ENCODE measurements around the gene VWA7. TPM values are rescaled to one million over a fixed set of nuclear protein-coding genes. Genes with fewer than 3 reads are reported as not detected.

Gene VWA7
- total and polyA plus RNA-seq, 9 donors: 0.71 to 2.1 (median 1.6) TPM

GRCh38 chr6:31722173-31722572, 55.0 kb downstream of the VWA7 start:
- H3K9me3 ChIP-seq (replicated peaks; ENCODE audit: control insufficient read depth, low read depth, low read length): no peaks in the 10 kb centered on the region
- H3K4me1 ChIP-seq (ENCODE audit: control insufficient read depth, insufficient read depth, low read length): peaks cover 1% of the 10 kb centered on the region
- DNase-seq: no peak
- no peaks in the 10 kb centered on the region for H3K27me3 ChIP-seq (ENCODE audit: control insufficient read depth, insufficient read depth, low read length)
- peaks cover 30% of the 10 kb centered on the region for H3K36me3 ChIP-seq (ENCODE audit: control insufficient read depth, insufficient read depth, low read length)
- WGBS (ENCODE audit: insufficient coverage): 95% methylated on average over 3 of the region's 3 CpGs
- no peak overlapping the region for H3K4me3 ChIP-seq (ENCODE audit: low read length)
- no peak overlapping the region for H3K27ac ChIP-seq (ENCODE audit: low read length)

GRCh38 chr6:31721351-31722020, 55.6 kb downstream of the VWA7 start, which contains the start of gene LY6G6C:
Gene LY6G6C (minus strand): TSS chr6:31721746. CDS start chr6:31721679, 67 bp downstream.
- no peaks in the 10 kb centered on the region for H3K4me1 ChIP-seq (ENCODE audit: control insufficient read depth, insufficient read depth, low read length)
- H3K9me3 ChIP-seq (replicated peaks; ENCODE audit: control insufficient read depth, low read depth, low read length): no peaks in the 10 kb centered on the region
- H3K36me3 ChIP-seq (ENCODE audit: control insufficient read depth, insufficient read depth, low read length): peaks cover 24% of the 10 kb centered on the region
- no peaks in the 10 kb centered on the region for H3K27me3 ChIP-seq (ENCODE audit: control insufficient read depth, insufficient read depth, low read length)
- DNase-seq: no peak
- H3K4me3 ChIP-seq (ENCODE audit: low read length): no peak within 1 kb of the TSS
- no peak within 1 kb of the TSS for H3K27ac ChIP-seq (ENCODE audit: low read length)
- 100% methylated on average over 2 of the region's 4 CpGs for WGBS (ENCODE audit: insufficient coverage)

- H3K27me3 ChIP-seq (ENCODE audit: control insufficient read depth, insufficient read depth, low read length): no peaks in the 10 kb centered on the region
- H3K9me3 ChIP-seq (replicated peaks; ENCODE audit: control insufficient read depth, low read depth, low read length): no peaks in the 10 kb centered on the region
- no peak overlapping the region for H3K27ac ChIP-seq (ENCODE audit: low read length)
- no peak overlapping the region for H3K4me3 ChIP-seq (ENCODE audit: low read length)
- H3K4me1 ChIP-seq (ENCODE audit: control insufficient read depth, insufficient read depth, low read length): peaks cover 4% of the 10 kb centered on the region
- DNase-seq: no peak
- H3K36me3 ChIP-seq (ENCODE audit: control insufficient read depth, insufficient read depth, low read length): peaks cover 12% of the 10 kb centered on the region
- WGBS (ENCODE audit: insufficient coverage): 100% methylated on average over 1 of the region's 5 CpGs
Measured at GRCh38 chr6:31720196-31720770, 56.8 kb downstream of the VWA7 start.

GRCh38 chr6:31719001-31719400, 58.1 kb downstream of the VWA7 start:
- Histone ChIP-seq H3K4me3 (ENCODE audit: low read length) (no peak overlapping the region), H3K27ac (ENCODE audit: low read length) (no peak overlapping the region), H3K27me3 (ENCODE audit: control insufficient read depth, insufficient read depth, low read length) (no peaks in the 10 kb centered on the region), H3K36me3 (ENCODE audit: control insufficient read depth, insufficient read depth, low read length) (peaks cover 2% of the 10 kb centered on the region), H3K4me1 (ENCODE audit: control insufficient read depth, insufficient read depth, low read length) (peaks cover 14% of the 10 kb centered on the region), H3K9me3 (replicated peaks; ENCODE audit: control insufficient read depth, low read depth, low read length) (no peaks in the 10 kb centered on the region)
- no peak for DNase-seq
- 80% methylated on average over 4 of the region's 6 CpGs for WGBS (ENCODE audit: insufficient coverage)

- DNase-seq: no peak
- no CpG with 5 or more reads among the region's 1 CpG for WGBS (ENCODE audit: insufficient coverage)
- no peaks in the 10 kb centered on the region for H3K27me3 ChIP-seq (ENCODE audit: control insufficient read depth, insufficient read depth, low read length)
- H3K4me1 ChIP-seq (ENCODE audit: control insufficient read depth, insufficient read depth, low read length): peaks cover 18% of the 10 kb centered on the region
- no peaks in the 10 kb centered on the region for H3K36me3 ChIP-seq (ENCODE audit: control insufficient read depth, insufficient read depth, low read length)
- no peaks in the 10 kb centered on the region for H3K9me3 ChIP-seq (replicated peaks; ENCODE audit: control insufficient read depth, low read depth, low read length)
- no peak overlapping the region for H3K27ac ChIP-seq (ENCODE audit: low read length)
- H3K4me3 ChIP-seq (ENCODE audit: low read length): no peak overlapping the region
Measured at GRCh38 chr6:31718265-31718664, 58.9 kb downstream of the VWA7 start.

- H3K27me3 ChIP-seq (ENCODE audit: control insufficient read depth, insufficient read depth, low read length): no peaks in the 10 kb centered on the region
- no peaks in the 10 kb centered on the region for H3K9me3 ChIP-seq (replicated peaks; ENCODE audit: control insufficient read depth, low read depth, low read length)
- H3K4me1 ChIP-seq (ENCODE audit: control insufficient read depth, insufficient read depth, low read length): peaks cover 18% of the 10 kb centered on the region
- H3K27ac ChIP-seq (ENCODE audit: low read length): no peak overlapping the region
- H3K36me3 ChIP-seq (ENCODE audit: control insufficient read depth, insufficient read depth, low read length): no peaks in the 10 kb centered on the region
- DNase-seq: no peak
- no peak overlapping the region for H3K4me3 ChIP-seq (ENCODE audit: low read length)
- WGBS (ENCODE audit: insufficient coverage): 52% methylated on average over 4 of the region's 10 CpGs
Measured at GRCh38 chr6:31717499-31718222, 59.5 kb downstream of the VWA7 start.

Other genes with a start within 250 kb of the VWA7 start
Only the 30 nearest of the 43 such genes appear.
- 29.2 TPM for gene AIF1, start 162.1 kb downstream of the VWA7 start, total RNA-seq
- 10 to 100 TPM; 18.7 to 29.5 (median 21.1) TPM for gene AIF1, start 162.1 kb downstream of the VWA7 start, polyA plus RNA-seq (ENCODE audit: insufficient read depth in 1 of 8, insufficient read length in 8 of 8, low replicate concordance in 1 of 8)
- gene PRRC2A, start 156.6 kb downstream of the VWA7 start, total RNA-seq: 51.3 TPM
- 100 to 1,000 TPM; 124 to 175 (median 153) TPM for gene PRRC2A, start 156.6 kb downstream of the VWA7 start, polyA plus RNA-seq (ENCODE audit: insufficient read depth in 1 of 8, insufficient read length in 8 of 8, low replicate concordance in 1 of 8)
- gene BAG6, start 124.7 kb downstream of the VWA7 start, total RNA-seq: 150 TPM
- gene BAG6, start 124.7 kb downstream of the VWA7 start, polyA plus RNA-seq (ENCODE audit: insufficient read depth in 1 of 8, insufficient read length in 8 of 8, low replicate concordance in 1 of 8): 100 to 1,000 TPM; 170 to 229 (median 214) TPM
- 2.6 TPM for gene APOM, start 121.4 kb downstream of the VWA7 start, total RNA-seq
- 1 to 10 TPM; 3.5 to 8.5 (median 4.1) TPM for gene APOM, start 121.4 kb downstream of the VWA7 start, polyA plus RNA-seq (ENCODE audit: insufficient read depth in 1 of 8, insufficient read length in 8 of 8, low replicate concordance in 1 of 8)
- 17.1 TPM for gene C6orf47, start 116.5 kb downstream of the VWA7 start, total RNA-seq
- 10 to 100 TPM; 13.7 to 18.9 (median 14.7) TPM for gene C6orf47, start 116.5 kb downstream of the VWA7 start, polyA plus RNA-seq (ENCODE audit: insufficient read depth in 1 of 8, insufficient read length in 8 of 8, low replicate concordance in 1 of 8)
- 9.8 TPM for gene GPANK1, start 112.3 kb downstream of the VWA7 start, total RNA-seq
- 10 to 100 TPM; 13.8 to 19.0 (median 15.7) TPM for gene GPANK1, start 112.3 kb downstream of the VWA7 start, polyA plus RNA-seq (ENCODE audit: insufficient read depth in 1 of 8, insufficient read length in 8 of 8, low replicate concordance in 1 of 8)
- 107 TPM for gene CSNK2B, start 111.2 kb downstream of the VWA7 start, total RNA-seq
- 100 to 1,000 TPM; 127 to 175 (median 140) TPM for gene CSNK2B, start 111.2 kb downstream of the VWA7 start, polyA plus RNA-seq (ENCODE audit: insufficient read depth in 1 of 8, insufficient read length in 8 of 8, low replicate concordance in 1 of 8)
- 4.9 TPM for gene LY6G5B, start 107.4 kb downstream of the VWA7 start, total RNA-seq
- gene LY6G5B, start 107.4 kb downstream of the VWA7 start, polyA plus RNA-seq (ENCODE audit: insufficient read depth in 1 of 8, insufficient read length in 8 of 8, low replicate concordance in 1 of 8): 10 to 100 TPM in 5 of 8 donors, 1 to 10 TPM in 3; 5.8 to 16.7 (median 12.8) TPM
- 0.80 TPM for gene LY6G5C, start 96.3 kb downstream of the VWA7 start, total RNA-seq
- 1 to 10 TPM in 7 of 8 donors, under 1 TPM in 1; 0.70 to 3.9 (median 2.2) TPM for gene LY6G5C, start 96.3 kb downstream of the VWA7 start, polyA plus RNA-seq (ENCODE audit: insufficient read depth in 1 of 8, insufficient read length in 8 of 8, low replicate concordance in 1 of 8)
- 50.8 TPM for gene ABHD16A, start 74.0 kb downstream of the VWA7 start, total RNA-seq
- 10 to 100 TPM; 42.0 to 55.8 (median 44.9) TPM for gene ABHD16A, start 74.0 kb downstream of the VWA7 start, polyA plus RNA-seq (ENCODE audit: insufficient read depth in 1 of 8, insufficient read length in 8 of 8, low replicate concordance in 1 of 8)
- gene LY6G6F, start 70.5 kb downstream of the VWA7 start, total RNA-seq: not detected
- not detected for gene LY6G6F, start 70.5 kb downstream of the VWA7 start, polyA plus RNA-seq (ENCODE audit: insufficient read depth in 1 of 8, insufficient read length in 8 of 8, low replicate concordance in 1 of 8)
- 0.58 TPM for gene LY6G6D, start 62.0 kb downstream of the VWA7 start, total RNA-seq
- gene LY6G6D, start 62.0 kb downstream of the VWA7 start, polyA plus RNA-seq (ENCODE audit: insufficient read depth in 1 of 8, insufficient read length in 8 of 8, low replicate concordance in 1 of 8): 1 to 10 TPM in 1 of 8 donors, under 1 TPM in 4, not detected in 3; 0.31 to 1.7 (median 0.75) TPM
- gene LY6G6C, start 55.6 kb downstream of the VWA7 start, total RNA-seq: 0.09 TPM
- gene LY6G6C, start 55.6 kb downstream of the VWA7 start, polyA plus RNA-seq (ENCODE audit: insufficient read depth in 1 of 8, insufficient read length in 8 of 8, low replicate concordance in 1 of 8): 1 to 10 TPM in 1 of 8 donors, under 1 TPM in 6, not detected in 1; 0.15 to 1.2 (median 0.37) TPM
- 0.09 TPM for gene MPIG6B, start 54.0 kb downstream of the VWA7 start, total RNA-seq
- 1 to 10 TPM in 1 of 8 donors, under 1 TPM in 7; 0.44 to 1.2 (median 0.74) TPM for gene MPIG6B, start 54.0 kb downstream of the VWA7 start, polyA plus RNA-seq (ENCODE audit: insufficient read depth in 1 of 8, insufficient read length in 8 of 8, low replicate concordance in 1 of 8)
- 101 TPM for gene DDAH2, start 48.0 kb downstream of the VWA7 start, total RNA-seq
- 100 to 1,000 TPM; 111 to 147 (median 135) TPM for gene DDAH2, start 48.0 kb downstream of the VWA7 start, polyA plus RNA-seq (ENCODE audit: insufficient read depth in 1 of 8, insufficient read length in 8 of 8, low replicate concordance in 1 of 8)
- gene CLIC1, start 40.8 kb downstream of the VWA7 start, total RNA-seq: 219 TPM
- 100 to 1,000 TPM; 117 to 177 (median 152) TPM for gene CLIC1, start 40.8 kb downstream of the VWA7 start, polyA plus RNA-seq (ENCODE audit: insufficient read depth in 1 of 8, insufficient read length in 8 of 8, low replicate concordance in 1 of 8)
- gene MSH5, start 37.3 kb downstream of the VWA7 start, total RNA-seq: 9.1 TPM
- 10 to 100 TPM in 6 of 8 donors, 1 to 10 TPM in 2; 5.3 to 20.8 (median 11.5) TPM for gene MSH5, start 37.3 kb downstream of the VWA7 start, polyA plus RNA-seq (ENCODE audit: insufficient read depth in 1 of 8, insufficient read length in 8 of 8, low replicate concordance in 1 of 8)
- 2.7 TPM for gene SAPCD1, start 14.7 kb downstream of the VWA7 start, total RNA-seq
- 1 to 10 TPM; 1.4 to 6.3 (median 2.9) TPM for gene SAPCD1, start 14.7 kb downstream of the VWA7 start, polyA plus RNA-seq (ENCODE audit: insufficient read depth in 1 of 8, insufficient read length in 8 of 8, low replicate concordance in 1 of 8)
- gene VARS1, start 18.4 kb upstream of the VWA7 start, total RNA-seq: 21.9 TPM
- 10 to 100 TPM; 35.1 to 63.0 (median 51.2) TPM for gene VARS1, start 18.4 kb upstream of the VWA7 start, polyA plus RNA-seq (ENCODE audit: insufficient read depth in 1 of 8, insufficient read length in 8 of 8, low replicate concordance in 1 of 8)
- gene LSM2, start 29.6 kb upstream of the VWA7 start, total RNA-seq: 42.0 TPM
- 10 to 100 TPM; 41.3 to 64.3 (median 56.8) TPM for gene LSM2, start 29.6 kb upstream of the VWA7 start, polyA plus RNA-seq (ENCODE audit: insufficient read depth in 1 of 8, insufficient read length in 8 of 8, low replicate concordance in 1 of 8)
- gene HSPA1L, start 38.0 kb upstream of the VWA7 start, total RNA-seq: 2.3 TPM
- 1 to 10 TPM; 2.9 to 4.1 (median 3.6) TPM for gene HSPA1L, start 38.0 kb upstream of the VWA7 start, polyA plus RNA-seq (ENCODE audit: insufficient read depth in 1 of 8, insufficient read length in 8 of 8, low replicate concordance in 1 of 8)
- 76.7 TPM for gene HSPA1A, start 38.2 kb upstream of the VWA7 start, total RNA-seq
- gene HSPA1A, start 38.2 kb upstream of the VWA7 start, polyA plus RNA-seq (ENCODE audit: insufficient read depth in 1 of 8, insufficient read length in 8 of 8, low replicate concordance in 1 of 8): 10 to 100 TPM; 57.3 to 94.7 (median 82.0) TPM
- 56.2 TPM for gene HSPA1B, start 50.4 kb upstream of the VWA7 start, total RNA-seq
- gene HSPA1B, start 50.4 kb upstream of the VWA7 start, polyA plus RNA-seq (ENCODE audit: insufficient read depth in 1 of 8, insufficient read length in 8 of 8, low replicate concordance in 1 of 8): 100 to 1,000 TPM in 1 of 8 donors, 10 to 100 TPM in 7; 42.7 to 101 (median 63.5) TPM
- 27.1 TPM for gene NEU1, start 85.5 kb upstream of the VWA7 start, total RNA-seq
- 10 to 100 TPM; 14.5 to 24.5 (median 18.1) TPM for gene NEU1, start 85.5 kb upstream of the VWA7 start, polyA plus RNA-seq (ENCODE audit: insufficient read depth in 1 of 8, insufficient read length in 8 of 8, low replicate concordance in 1 of 8)
- gene SLC44A4, start 101.7 kb upstream of the VWA7 start, total RNA-seq: 0.18 TPM
- 1 to 10 TPM in 2 of 8 donors, under 1 TPM in 6; 0.12 to 8.9 (median 0.37) TPM for gene SLC44A4, start 101.7 kb upstream of the VWA7 start, polyA plus RNA-seq (ENCODE audit: insufficient read depth in 1 of 8, insufficient read length in 8 of 8, low replicate concordance in 1 of 8)
- gene EHMT2, start 120.4 kb upstream of the VWA7 start, total RNA-seq: 28.3 TPM
- 10 to 100 TPM; 30.7 to 43.8 (median 33.8) TPM for gene EHMT2, start 120.4 kb upstream of the VWA7 start, polyA plus RNA-seq (ENCODE audit: insufficient read depth in 1 of 8, insufficient read length in 8 of 8, low replicate concordance in 1 of 8)
- 2.7 TPM for gene ZBTB12, start 124.8 kb upstream of the VWA7 start, total RNA-seq
- gene ZBTB12, start 124.8 kb upstream of the VWA7 start, polyA plus RNA-seq (ENCODE audit: insufficient read depth in 1 of 8, insufficient read length in 8 of 8, low replicate concordance in 1 of 8): 10 to 100 TPM in 7 of 8 donors, 1 to 10 TPM in 1; 9.2 to 15.3 (median 14.0) TPM
- 3.7 TPM for gene C2, start 150.4 kb upstream of the VWA7 start, total RNA-seq
- gene C2, start 150.4 kb upstream of the VWA7 start, polyA plus RNA-seq (ENCODE audit: insufficient read depth in 1 of 8, insufficient read length in 8 of 8, low replicate concordance in 1 of 8): 1 to 10 TPM; 3.3 to 9.5 (median 5.0) TPM
- gene CFB, start 168.8 kb upstream of the VWA7 start, total RNA-seq: 1.6 TPM
- gene CFB, start 168.8 kb upstream of the VWA7 start, polyA plus RNA-seq (ENCODE audit: insufficient read depth in 1 of 8, insufficient read length in 8 of 8, low replicate concordance in 1 of 8): 1 to 10 TPM; 1.0 to 4.8 (median 2.0) TPM
- gene NELFE, start 181.6 kb upstream of the VWA7 start, total RNA-seq: 48.9 TPM
- 10 to 100 TPM; 64.7 to 72.6 (median 69.2) TPM for gene NELFE, start 181.6 kb upstream of the VWA7 start, polyA plus RNA-seq (ENCODE audit: insufficient read depth in 1 of 8, insufficient read length in 8 of 8, low replicate concordance in 1 of 8)